Neural cell (in vitro differentiated cells): ENCODE data around the gene ALDH16A1. TPM values are rescaled to one million over a fixed set of nuclear protein-coding genes. Genes with fewer than 3 reads are reported as not detected.
"Not testable (repeated sequence)": the region's sequence is repeated elsewhere in the genome, so short reads cannot be mapped to it uniquely, and the experiment has no call there.

Source experiments
- H2AFZ ChIP-seq: fragments of 200-600, 300-800 bp; sonication (generic), shearing (Covaris generic); 2 replicates; pipeline ENCODE4 v1.6.0; 2014; ENCODE audit warnings: low read depth, mild to moderate bottlenecking, antibody characterized with exemption, low read length, moderate library complexity
- H3F3A ChIP-seq: fragments of 200-600 bp; shearing (Covaris generic); 2 replicates; pipeline ENCODE4 v1.6.1; 2016; ENCODE audit warnings: mild to moderate bottlenecking, moderate library complexity, mixed read lengths, antibody characterized with exemption, low read length; ENCODE audit not compliant: insufficient read depth, poor library complexity, severe bottlenecking
- H3K27ac ChIP-seq: fragments of 200-600, 300-800 bp; sonication (generic), shearing (Covaris generic); 2 replicates; pipeline ENCODE4 v1.5.1; 2014; ENCODE audit warnings: mild to moderate bottlenecking, low read length, moderate library complexity
- H3K27me3 ChIP-seq: fragments of 300-800, 200-600 bp; sonication (generic), shearing (Covaris generic); 2 replicates; pipeline ENCODE4 v1.6.0; 2014; ENCODE audit warnings: mild to moderate bottlenecking, low read depth, low read length, moderate library complexity; ENCODE audit not compliant: insufficient read depth
- H3K36me3 ChIP-seq: fragments of 300-800, 200-600 bp; sonication (generic), shearing (Covaris generic); 2 replicates; pipeline ENCODE4 v1.5.1; 2014; ENCODE audit warnings: mild to moderate bottlenecking, antibody characterized with exemption, low read length, moderate library complexity; ENCODE audit not compliant: insufficient read depth
- H3K4me2 ChIP-seq: fragments of 300-800, 200-600 bp; sonication (generic), shearing (Covaris generic); 2 replicates; pipeline ENCODE4 v1.6.0; 2014; ENCODE audit warnings: mild to moderate bottlenecking, low read length
- H3K4me3 ChIP-seq: fragments of 300-800, 200-600 bp; sonication (generic), shearing (Covaris generic); 2 replicates; pipeline ENCODE4 v1.5.1; 2014; ENCODE audit warnings: mild to moderate bottlenecking, low read length, moderate library complexity
- H3K79me2 ChIP-seq: fragments of 200-600 bp; shearing (Covaris generic); replicated peaks from 2 replicates; pipeline ENCODE4 v1.6.0; 2014; ENCODE audit warnings: mild to moderate bottlenecking, low read length, moderate library complexity; ENCODE audit not compliant: insufficient read depth
- H3K9ac ChIP-seq: fragments of 300-800, 200-600 bp; sonication (generic), shearing (Covaris generic); 2 replicates; pipeline ENCODE4 v1.6.1; 2016; ENCODE audit warnings: mild to moderate bottlenecking, low read length, mixed read lengths
- H3K9me2 ChIP-seq: fragments of 200-600 bp; shearing (Covaris generic); 2 replicates; pipeline ENCODE4 v1.6.1; 2016; ENCODE audit warnings: mild to moderate bottlenecking, low read length, mixed read lengths; ENCODE audit not compliant: insufficient read depth
- H3K9me3 ChIP-seq: fragments of 200-600, 300-800 bp; sonication (generic), shearing (Covaris generic); 2 replicates; pipeline ENCODE4 v1.6.1; 2016; ENCODE audit warnings: mild to moderate bottlenecking, mixed run types, low read length, moderate library complexity, mixed read lengths
- H4K20me1 ChIP-seq: fragments of 200-600 bp; shearing (Covaris generic); 2 replicates; pipeline ENCODE4 v1.6.1; 2016; ENCODE audit warnings: mild to moderate bottlenecking, mixed run types; ENCODE audit not compliant: insufficient read depth
- EP300 ChIP-seq: fragments of 450-650 bp; conservative IDR thresholded peaks from 2 replicates; pipeline ENCODE4 v1.6.1; 2014; ENCODE audit warnings: antibody characterized with exemption, mild to moderate bottlenecking, moderate library complexity; ENCODE audit not compliant: poor library complexity, severe bottlenecking
- EZH2 ChIP-seq: fragments of 200-600, 300-800 bp; shearing (Covaris generic), sonication (generic); IDR thresholded peaks from 2 replicates; pipeline ENCODE4 v1.6.1; 2014; ENCODE audit warnings: antibody characterized with exemption, low read length, borderline replicate concordance, mild to moderate bottlenecking; ENCODE audit not compliant: insufficient read depth, poor library complexity, severe bottlenecking
- MXI1 ChIP-seq: fragments of 450-650 bp; conservative IDR thresholded peaks from 2 replicates; pipeline ENCODE4 v1.6.1; 2014; ENCODE audit warnings: antibody characterized with exemption, mild to moderate bottlenecking; ENCODE audit not compliant: poor library complexity, severe bottlenecking
- POLR2AphosphoS5 ChIP-seq: IDR thresholded peaks from 2 replicates; pipeline ENCODE4 v1.6.1; 2012
- RAD21 ChIP-seq: fragments of 450-650 bp; conservative IDR thresholded peaks from 2 replicates; pipeline ENCODE4 v1.6.1; 2014; ENCODE audit warnings: antibody characterized with exemption, mild to moderate bottlenecking, moderate library complexity
- SMC3 ChIP-seq: fragments of 450-650 bp; conservative IDR thresholded peaks from 2 replicates; pipeline ENCODE4 v1.6.1; 2014; ENCODE audit warnings: antibody characterized with exemption, mild to moderate bottlenecking, moderate library complexity; ENCODE audit not compliant: poor library complexity
- TAF1 ChIP-seq: IDR thresholded peaks from 2 replicates; pipeline ENCODE4 v1.6.1; 2012; ENCODE audit warnings: low read depth
- polyA plus RNA-seq: library from polyadenylated mRNA; depleted of rRNA; stranded (reverse); fragments of >200 nt; gene quantifications from 2 replicates; pipeline ENCODE4 v1.2.3, GENCODE V29; 2014
- TF ChIP-seq, protein P1 (sequence below): IDR thresholded peaks from 2 replicates; pipeline ENCODE4 v1.6.1; 2012; ENCODE audit warnings: borderline replicate concordance
- TF ChIP-seq, protein P2 (sequence below): fragments of 450-650 bp; IDR thresholded peaks from 2 replicates; pipeline ENCODE4 v1.5.1; 2014; ENCODE audit warnings: antibody characterized with exemption, mild to moderate bottlenecking, moderate library complexity; ENCODE audit not compliant: poor library complexity, severe bottlenecking

The ALDH16A1 gene
- polyA plus RNA-seq, 1 donor from 2014 or later, result 13.5 TPM

GRCh38 chr19:49458567-49458903, 5.5 kb downstream of the ALDH16A1 start:
- Histone ChIP-seq H4K20me1 (no peaks in the 10 kb centered on the region), H3K4me3 (no peak overlapping the region), H3K27ac (no peak overlapping the region), H2AFZ (no peak overlapping the region), H3K79me2 (no peaks in the 10 kb centered on the region), H3K4me2 (no peak overlapping the region), H3K9ac (no peak overlapping the region), H3K36me3 (no peaks in the 10 kb centered on the region), H3K9me2 (no peaks in the 10 kb centered on the region), H3F3A (no peaks in the 10 kb centered on the region), H3K9me3 (no peaks in the 10 kb centered on the region), H3K27me3 (no peaks in the 10 kb centered on the region)
- no peak for TF ChIP-seq POLR2AphosphoS5
- no peak for TF ChIP-seq EZH2
- TF ChIP-seq, protein P1, sequence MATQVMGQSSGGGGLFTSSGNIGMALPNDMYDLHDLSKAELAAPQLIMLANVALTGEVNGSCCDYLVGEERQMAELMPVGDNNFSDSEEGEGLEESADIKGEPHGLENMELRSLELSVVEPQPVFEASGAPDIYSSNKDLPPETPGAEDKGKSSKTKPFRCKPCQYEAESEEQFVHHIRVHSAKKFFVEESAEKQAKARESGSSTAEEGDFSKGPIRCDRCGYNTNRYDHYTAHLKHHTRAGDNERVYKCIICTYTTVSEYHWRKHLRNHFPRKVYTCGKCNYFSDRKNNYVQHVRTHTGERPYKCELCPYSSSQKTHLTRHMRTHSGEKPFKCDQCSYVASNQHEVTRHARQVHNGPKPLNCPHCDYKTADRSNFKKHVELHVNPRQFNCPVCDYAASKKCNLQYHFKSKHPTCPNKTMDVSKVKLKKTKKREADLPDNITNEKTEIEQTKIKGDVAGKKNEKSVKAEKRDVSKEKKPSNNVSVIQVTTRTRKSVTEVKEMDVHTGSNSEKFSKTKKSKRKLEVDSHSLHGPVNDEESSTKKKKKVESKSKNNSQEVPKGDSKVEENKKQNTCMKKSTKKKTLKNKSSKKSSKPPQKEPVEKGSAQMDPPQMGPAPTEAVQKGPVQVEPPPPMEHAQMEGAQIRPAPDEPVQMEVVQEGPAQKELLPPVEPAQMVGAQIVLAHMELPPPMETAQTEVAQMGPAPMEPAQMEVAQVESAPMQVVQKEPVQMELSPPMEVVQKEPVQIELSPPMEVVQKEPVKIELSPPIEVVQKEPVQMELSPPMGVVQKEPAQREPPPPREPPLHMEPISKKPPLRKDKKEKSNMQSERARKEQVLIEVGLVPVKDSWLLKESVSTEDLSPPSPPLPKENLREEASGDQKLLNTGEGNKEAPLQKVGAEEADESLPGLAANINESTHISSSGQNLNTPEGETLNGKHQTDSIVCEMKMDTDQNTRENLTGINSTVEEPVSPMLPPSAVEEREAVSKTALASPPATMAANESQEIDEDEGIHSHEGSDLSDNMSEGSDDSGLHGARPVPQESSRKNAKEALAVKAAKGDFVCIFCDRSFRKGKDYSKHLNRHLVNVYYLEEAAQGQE, result no peak
- TF ChIP-seq MXI1, result no peak
- TF ChIP-seq, protein P2, sequence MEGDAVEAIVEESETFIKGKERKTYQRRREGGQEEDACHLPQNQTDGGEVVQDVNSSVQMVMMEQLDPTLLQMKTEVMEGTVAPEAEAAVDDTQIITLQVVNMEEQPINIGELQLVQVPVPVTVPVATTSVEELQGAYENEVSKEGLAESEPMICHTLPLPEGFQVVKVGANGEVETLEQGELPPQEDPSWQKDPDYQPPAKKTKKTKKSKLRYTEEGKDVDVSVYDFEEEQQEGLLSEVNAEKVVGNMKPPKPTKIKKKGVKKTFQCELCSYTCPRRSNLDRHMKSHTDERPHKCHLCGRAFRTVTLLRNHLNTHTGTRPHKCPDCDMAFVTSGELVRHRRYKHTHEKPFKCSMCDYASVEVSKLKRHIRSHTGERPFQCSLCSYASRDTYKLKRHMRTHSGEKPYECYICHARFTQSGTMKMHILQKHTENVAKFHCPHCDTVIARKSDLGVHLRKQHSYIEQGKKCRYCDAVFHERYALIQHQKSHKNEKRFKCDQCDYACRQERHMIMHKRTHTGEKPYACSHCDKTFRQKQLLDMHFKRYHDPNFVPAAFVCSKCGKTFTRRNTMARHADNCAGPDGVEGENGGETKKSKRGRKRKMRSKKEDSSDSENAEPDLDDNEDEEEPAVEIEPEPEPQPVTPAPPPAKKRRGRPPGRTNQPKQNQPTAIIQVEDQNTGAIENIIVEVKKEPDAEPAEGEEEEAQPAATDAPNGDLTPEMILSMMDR, result no peak
- no peak for TF ChIP-seq EP300
- no peak for TF ChIP-seq TAF1
- no peak for TF ChIP-seq RAD21
- TF ChIP-seq SMC3, result no peak

- no peaks in the 10 kb centered on the region for H3F3A ChIP-seq
- no peak overlapping the region for H2AFZ ChIP-seq
- H3K9me2 ChIP-seq, result no peaks in the 10 kb centered on the region
- H3K4me3 ChIP-seq, result no peak overlapping the region
- no peak overlapping the region for H3K4me2 ChIP-seq
- H3K27me3 ChIP-seq, result no peaks in the 10 kb centered on the region
- no peak overlapping the region for H3K9ac ChIP-seq
- no peaks in the 10 kb centered on the region for H3K79me2 ChIP-seq
- no peak overlapping the region for H3K27ac ChIP-seq
- no peaks in the 10 kb centered on the region for H3K9me3 ChIP-seq
- H3K36me3 ChIP-seq, result no peaks in the 10 kb centered on the region
- TF ChIP-seq, protein P2, result no peak
- TF ChIP-seq EZH2 (no peak), TAF1 (no peak), MXI1 (no peak), RAD21 (no peak), SMC3 (no peak), EP300 (no peak)
- TF ChIP-seq, protein P1, result no peak
- no peaks in the 10 kb centered on the region for H4K20me1 ChIP-seq
Observed at GRCh38 chr19:49459388-49459787, 6.4 kb downstream of the ALDH16A1 start.

DNA sequence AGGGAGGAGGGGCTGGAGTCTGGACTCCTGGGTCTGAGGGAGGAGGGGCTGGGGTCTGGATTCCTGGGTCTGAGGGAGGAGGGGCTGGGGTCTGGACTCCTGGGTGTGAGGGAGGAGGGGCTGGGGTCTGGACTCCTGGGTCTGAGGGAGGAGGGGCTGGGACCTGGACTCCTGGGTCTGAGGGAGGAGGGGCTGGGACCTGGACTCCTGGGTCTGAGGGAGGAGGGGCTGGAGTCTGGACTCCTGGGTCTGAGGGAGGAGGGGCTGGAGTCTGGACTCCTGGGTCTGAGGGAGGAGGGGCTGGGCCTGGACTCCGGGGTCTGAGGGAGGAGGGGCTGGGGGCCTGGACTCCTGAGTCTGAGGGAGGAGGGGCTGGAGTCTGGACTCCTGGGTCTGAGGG, 8.1 kb downstream of the ALDH16A1 start:
- H3K9ac ChIP-seq, H3K9me2 ChIP-seq, H3K27ac ChIP-seq, H3K79me2 ChIP-seq, H3K36me3 ChIP-seq, H3K4me3 ChIP-seq, H3K9me3 ChIP-seq, H3K27me3 ChIP-seq, H3F3A ChIP-seq, H2AFZ ChIP-seq, H3K4me2 ChIP-seq, H4K20me1 ChIP-seq: not testable (repeated sequence)
